ENCODE data around the gene PRKCA. TPM values are rescaled to one million over a fixed set of nuclear protein-coding genes. Genes with fewer than 3 reads are reported as not detected.
"Not testable (repeated sequence)": the region's sequence is repeated elsewhere in the genome, so short reads cannot be mapped to it uniquely, and the experiment has no call there.

PRKCA gene
- total RNA-seq, 1 experiment from 2014 or later: 12.7 TPM

DNA sequence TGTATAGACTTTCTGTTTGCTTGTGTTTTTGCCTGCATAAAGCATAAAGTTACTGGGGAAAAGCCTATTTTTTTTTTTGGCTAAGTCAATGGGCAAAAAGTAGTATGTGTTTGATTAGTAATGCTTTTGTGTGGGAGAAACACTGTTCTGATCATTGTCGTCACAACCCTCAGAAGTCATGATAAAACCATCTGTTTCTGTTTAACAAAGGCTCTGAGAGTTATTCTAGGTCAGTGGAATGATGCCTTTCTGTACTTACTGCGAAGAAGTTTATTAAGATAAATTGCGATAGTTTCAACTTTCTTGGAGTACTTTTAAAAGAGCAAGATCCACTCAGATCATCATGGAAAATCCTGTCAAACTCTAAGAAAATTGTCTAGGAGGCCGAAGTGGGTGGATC is 80.9 kb downstream of the PRKCA start:
- DNase-seq (ENCODE audit: low spot score): no peak

- DNase-seq (ENCODE audit: low spot score): no peak
Observed at GRCh38 chr17:66386498-66387351, 84.3 kb downstream of the PRKCA start.

DNA sequence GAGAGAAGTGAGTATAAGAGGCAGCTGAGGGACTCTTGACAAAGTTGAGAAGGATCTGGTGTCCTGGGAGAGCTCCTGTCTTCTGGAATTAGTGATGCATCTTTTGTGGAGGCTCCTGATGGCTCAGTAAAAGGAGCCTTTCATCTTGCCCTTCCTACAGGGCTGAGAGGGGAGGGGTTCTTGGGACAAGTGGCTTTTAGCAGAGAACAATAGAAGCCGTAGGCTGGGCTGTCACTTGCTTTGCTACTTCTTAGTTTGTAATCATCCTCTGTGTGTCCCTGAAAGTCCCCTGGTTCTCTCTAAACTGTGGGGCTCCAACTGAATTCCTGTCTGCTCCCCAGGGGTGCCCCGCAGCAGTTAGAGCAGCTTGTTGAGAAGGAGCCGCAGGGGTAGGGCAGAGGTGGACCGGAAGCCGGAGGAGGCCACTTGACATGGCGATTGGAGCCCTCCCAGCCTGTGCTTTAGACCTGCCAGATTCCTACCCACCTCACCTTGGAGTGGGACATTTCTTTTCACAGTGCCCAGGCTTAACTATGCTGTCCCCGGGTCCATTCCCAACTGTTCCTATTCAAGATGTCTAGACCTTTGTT is 85.1 kb downstream of the PRKCA start:
- no peak for DNase-seq (ENCODE audit: low spot score)

GRCh38 chr17:66392783-66393437 is 90.5 kb downstream of the PRKCA start:
- no peak for DNase-seq (ENCODE audit: low spot score)

- DNase-seq (ENCODE audit: low spot score): no peak
Observed at GRCh38 chr17:66395961-66396360, 93.5 kb downstream of the PRKCA start.

DNA sequence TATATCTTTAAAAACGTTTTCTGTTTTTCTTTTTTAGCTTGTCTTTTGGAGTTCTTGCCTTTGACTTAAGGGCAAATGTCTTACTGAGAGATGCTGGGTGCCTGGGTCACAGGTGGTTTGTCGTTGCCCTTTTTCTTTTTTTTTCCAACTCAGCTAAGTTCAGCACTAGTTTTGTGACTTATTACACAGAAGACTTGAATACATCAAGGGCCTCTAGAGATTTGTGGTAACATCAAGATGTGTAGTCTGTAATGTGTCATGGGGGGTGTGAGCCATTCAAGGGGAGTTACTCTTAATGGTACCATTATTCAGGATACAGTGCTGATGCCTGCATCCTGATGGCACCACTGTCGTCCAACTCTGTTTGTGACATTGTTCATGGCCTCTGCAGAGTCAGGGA is 95.1 kb downstream of the PRKCA start:
- no peak for DNase-seq (ENCODE audit: low spot score)

GRCh38 chr17:66398059-66398458 is 95.6 kb downstream of the PRKCA start:
- no peak for DNase-seq (ENCODE audit: low spot score)

GRCh38 chr17:66398617-66399016 is 96.2 kb downstream of the PRKCA start:
- no peak for DNase-seq (ENCODE audit: low spot score)

GRCh38 chr17:66399441-66399840 is 97.0 kb downstream of the PRKCA start:
- DNase-seq (ENCODE audit: low spot score): no peak

- DNase-seq (ENCODE audit: low spot score): not testable (repeated sequence)
Observed at GRCh38 chr17:66400041-66400688, 97.8 kb downstream of the PRKCA start.

GRCh38 chr17:66400698-66401097 is 98.3 kb downstream of the PRKCA start:
- no peak for DNase-seq (ENCODE audit: low spot score)

DNA sequence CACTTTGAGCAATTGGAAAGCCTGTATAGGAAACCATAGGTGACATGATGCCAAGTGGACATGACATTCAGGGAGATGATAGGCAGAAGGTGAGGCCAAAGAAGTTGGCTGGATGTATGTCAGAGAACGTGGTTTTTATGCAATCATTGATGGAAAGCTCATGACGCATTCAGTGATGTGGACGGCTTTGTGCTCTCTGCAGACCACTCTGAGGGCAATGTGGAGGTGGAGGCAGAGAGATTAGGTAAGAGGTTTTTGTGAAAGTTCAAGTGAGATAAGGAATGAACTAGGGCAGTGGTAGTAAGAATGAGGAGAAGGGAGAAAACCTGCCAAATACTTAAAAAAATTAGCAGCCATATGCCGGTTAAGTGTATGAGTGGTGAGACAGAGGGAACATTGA is 99.0 kb downstream of the PRKCA start:
- no peak for DNase-seq (ENCODE audit: low spot score)

DNA sequence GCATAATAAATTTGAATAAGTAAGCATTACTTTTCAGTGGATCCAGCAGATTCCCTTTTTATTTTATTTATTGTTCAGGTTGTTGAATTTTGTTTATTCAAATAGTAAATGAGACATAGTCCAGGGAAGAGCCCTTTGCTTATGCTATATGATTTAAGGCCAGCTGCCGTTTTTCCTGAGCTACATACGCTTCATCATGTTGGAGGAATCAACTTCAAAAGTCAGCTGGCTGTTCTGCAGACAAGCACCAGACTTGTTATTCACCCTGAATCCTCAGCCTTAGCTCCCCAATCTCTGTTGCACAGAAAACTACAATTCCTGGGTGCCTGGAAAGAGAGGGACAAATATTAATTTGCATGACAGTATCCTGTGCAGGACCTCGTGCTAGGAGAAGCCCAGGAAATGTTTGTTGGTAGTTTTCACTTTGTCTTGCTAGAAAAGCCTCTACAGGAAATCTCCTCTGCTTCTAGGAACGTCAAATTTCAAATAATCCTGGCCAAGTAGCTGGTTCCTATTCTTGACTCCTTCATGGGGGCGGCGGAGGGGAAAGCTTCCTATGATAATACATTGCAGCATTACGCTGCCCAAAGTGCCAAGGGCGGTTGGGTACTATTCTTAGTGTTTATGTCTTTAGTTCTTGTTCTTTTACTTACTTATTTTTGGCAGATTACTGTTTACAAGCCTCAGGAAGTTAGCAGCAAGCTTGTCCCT is 101.6 kb downstream of the PRKCA start:
- DNase-seq (ENCODE audit: low spot score): no peak

- no peak for DNase-seq (ENCODE audit: low spot score)
Observed at GRCh38 chr17:66405836-66406677, 103.6 kb downstream of the PRKCA start.

- DNase-seq (ENCODE audit: low spot score): no peak
Observed at GRCh38 chr17:66406701-66407644, 104.6 kb downstream of the PRKCA start.

- DNase-seq (ENCODE audit: low spot score): no peak
Observed at GRCh38 chr17:66407864-66408263, 105.5 kb downstream of the PRKCA start.

DNA sequence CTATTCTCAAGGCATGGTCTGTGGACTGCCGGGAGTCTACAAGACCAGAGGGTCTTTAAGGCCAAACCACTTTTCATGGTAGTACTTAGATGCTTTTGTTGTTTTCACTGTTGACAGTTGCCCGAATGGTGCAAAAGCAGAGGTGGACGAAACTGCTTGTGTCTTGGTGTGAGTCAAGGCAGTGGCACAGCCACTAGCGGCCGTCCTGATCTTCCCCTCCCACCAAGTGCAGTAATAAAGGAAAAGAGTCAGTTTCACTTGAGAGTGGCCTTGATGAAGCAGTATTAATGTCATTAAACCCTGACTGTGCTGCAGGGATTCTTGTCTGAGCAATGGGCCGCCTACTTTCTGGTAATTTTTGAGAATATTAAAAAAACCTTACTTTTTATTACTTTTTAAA is 109.1 kb downstream of the PRKCA start:
- DNase-seq (ENCODE audit: low spot score): no peak

DNA sequence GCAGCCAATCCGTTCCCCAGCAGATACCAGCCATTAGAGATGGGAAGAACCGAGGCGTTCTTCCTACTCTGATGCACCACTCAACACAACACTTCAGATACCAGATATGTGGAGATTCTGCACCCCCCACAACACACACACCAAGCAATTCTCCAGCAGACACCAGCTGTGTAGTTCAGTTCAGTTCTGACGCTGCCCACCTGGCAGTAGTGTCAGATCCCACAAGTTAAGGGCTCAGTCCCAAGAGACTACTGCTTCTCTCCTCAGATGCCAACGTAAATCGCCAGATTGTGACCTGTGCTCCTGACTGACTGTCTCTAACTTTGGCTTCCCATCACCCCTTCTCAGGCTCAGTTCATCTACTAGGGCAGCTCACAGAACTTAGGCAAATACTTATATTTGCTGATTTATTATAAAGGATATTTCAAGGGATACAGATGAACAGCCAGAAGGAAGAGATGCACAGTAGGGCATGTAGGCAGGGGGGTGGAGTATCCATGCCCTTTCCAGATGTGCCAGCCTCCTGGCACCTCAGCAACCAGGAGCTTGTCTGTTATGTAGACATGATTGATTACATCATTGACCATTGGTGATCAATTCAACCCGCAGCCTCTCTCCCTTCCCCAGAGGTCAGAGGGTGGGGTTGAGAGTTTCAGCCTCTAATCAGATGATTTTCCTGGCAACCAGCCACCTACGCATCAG is 110.6 kb downstream of the PRKCA start:
- no peak for DNase-seq (ENCODE audit: low spot score)
